MG63 (cell line): ENCODE measurements around the gene RND1. TPM values are rescaled to one million over a fixed set of nuclear protein-coding genes. Genes with fewer than 3 reads are reported as not detected.

Source experiments
- total RNA-seq: library from RNA; depleted of rRNA; stranded (reverse); fragments of >200 nt; shearing (Covaris generic); gene quantifications from 2 replicates; pipeline ENCODE4 v1.2.3, GENCODE V29; 2014; ENCODE audit warnings: low replicate concordance; rRNA removed

RND1 gene
- total RNA-seq, 1 experiment from 2014 or later, result not detected

Other genes starting within 250 kb of the RND1 start
- gene KANSL2, start 183.6 kb downstream of the RND1 start, total RNA-seq, result 42.8 and 56.3 TPM in 2 replicates
- 9.7 and 22.2 TPM in 2 replicates for gene CCNT1, start 149.2 kb downstream of the RND1 start, total RNA-seq
- gene ADCY6, start 76.8 kb downstream of the RND1 start, total RNA-seq, result 30.4 and 40.0 TPM in 2 replicates
- 13.9 and 19.0 TPM in 2 replicates for gene CACNB3, start 47.4 kb downstream of the RND1 start, total RNA-seq
- 76.0 and 85.0 TPM in 2 replicates for gene DDX23, start 13.7 kb downstream of the RND1 start, total RNA-seq
- 0.94 and 3.2 TPM in 2 replicates for gene FKBP11, start 59.6 kb upstream of the RND1 start, total RNA-seq
- gene ARF3, start 91.6 kb upstream of the RND1 start, total RNA-seq, result 77.7 and 79.1 TPM in 2 replicates
- 2.7 and 3.6 TPM in 2 replicates for gene WNT10B, start 105.9 kb upstream of the RND1 start, total RNA-seq
- not detected in 2 replicates for gene WNT1, start 112.5 kb upstream of the RND1 start, total RNA-seq
- 0.13 TPM in 1 of 2 replicates, not detected in the other for gene DDN, start 133.5 kb upstream of the RND1 start, total RNA-seq
- gene PRKAG1, start 152.9 kb upstream of the RND1 start, total RNA-seq, result 76.4 and 102 TPM in 2 replicates
- gene KMT2D, start 194.9 kb upstream of the RND1 start, total RNA-seq, result 8.6 and 11.7 TPM in 2 replicates
- 0.16 TPM in 1 of 2 replicates, not detected in the other for gene RHEBL1, start 204.1 kb upstream of the RND1 start, total RNA-seq
- gene DHH, start 228.9 kb upstream of the RND1 start, total RNA-seq, result not detected in 2 replicates
- gene LMBR1L, start 245.0 kb upstream of the RND1 start, total RNA-seq, result 20.5 and 28.4 TPM in 2 replicates